Gastrocnemius medialis (tissue), 4 donors: ENCODE data around the gene AKNA. TPM values are rescaled to one million over a fixed set of nuclear protein-coding genes. Genes with fewer than 3 reads are reported as not detected.

ENCODE experiments used
- ATAC-seq, 2 donors: fragments of 150-250 bp; one replicate each; pipeline ENCODE4 v1.9.1; 2016
- DNase-seq, 2 donors: peaks; one replicate each; pipeline ENCODE4 v3.0.0-alpha.2; 2019
- H3K27ac ChIP-seq, 4 donors: fragments of 200-600 bp; sonication (generic); 1 replicate in 1 of 4; 2 replicates in 3 of 4; pipeline ENCODE4 v1.5.1; 2016 to 2018; ENCODE audit warnings: mild to moderate bottlenecking in 2 of 4, moderate library complexity in 1 of 4
- H3K27me3 ChIP-seq, 3 donors: fragments of 200-600 bp; sonication (generic) in 2 of 3; 1 replicate in 1 of 3; 2 replicates in 2 of 3; pipeline versions ENCODE4 v1.5.1 to v1.6.0; 2016 to 2019; ENCODE audit warnings: mild to moderate bottlenecking in 1 of 3, moderate library complexity in 1 of 3
- H3K36me3 ChIP-seq, 2 donors: fragments of 200-600 bp; sonication (generic) in 1 of 2; one replicate each; pipeline ENCODE4 v1.5.1; 2017 to 2018
- H3K4me1 ChIP-seq, 2 donors: fragments of 200-600 bp; sonication (generic) in 1 of 2; one replicate each; pipeline ENCODE4 v1.5.1; 2016 to 2017; ENCODE audit warnings: mild to moderate bottlenecking in 2 of 2
- H3K4me3 ChIP-seq, 4 donors: fragments of 200-600 bp; sonication (generic) in 3 of 4; 1 replicate in 1 of 4; 2 replicates in 3 of 4; pipeline ENCODE4 v1.5.1; 2016 to 2019; ENCODE audit warnings: mild to moderate bottlenecking in 2 of 4
- H3K9me3 ChIP-seq, 3 donors: fragments of 200-600 bp; sonication (generic) in 2 of 3; 1 replicate in 1 of 3; 2 replicates in 2 of 3; pipeline ENCODE4 v1.5.1; 2016 to 2019
- POLR2A ChIP-seq, 2 donors: fragments of 450-650 bp; IDR thresholded peaks; one replicate each; pipeline ENCODE4 v1.6.1; 2017; ENCODE audit warnings: antibody characterized with exemption in 2 of 2, mild to moderate bottlenecking in 2 of 2, moderate library complexity in 2 of 2
- in situ Hi-C, 4 donors: fragments of 200-750 bp; cut with MboI; loops; one replicate each; pipeline versions ENCODE4 v1.15.0 to v1.8.0; 2017; ENCODE audit warnings: low sequenced_read_pairs in 4 of 4
- intact Hi-C: fragments of 100-400 bp; cut with DNase I; formaldehyde crosslinking; loops from one replicate; pipeline ENCODE4 v1.15.1; 2023; ENCODE audit warnings: low total_unique reads
- total RNA-seq, 4 donors: library from RNA; depleted of rRNA; stranded (reverse); fragments of >200 nt; gene quantifications; one replicate each; pipeline versions ENCODE4 v1.1.0 to v1.2.3, GENCODE V29; 2016
- TF ChIP-seq, protein P1 (sequence below), 5 experiments: fragments of 450-650 bp in 3 of 5; fragments of 200-600 bp in 2 of 5; sonication (generic) in 2 of 5; IDR thresholded peaks in 4 of 5; conservative IDR thresholded peaks in 1 of 5; 1 replicate in 4 of 5; 2 replicates in 1 of 5; pipeline ENCODE4 v1.5.1; 2016 to 2019; ENCODE audit warnings: antibody characterized with exemption in 5 of 5, mild to moderate bottlenecking in 3 of 5, moderate library complexity in 3 of 5

The AKNA gene
- total RNA-seq, 4 donors from 2014 or later: 2.8 to 5.7 (median 3.8) TPM

DNA sequence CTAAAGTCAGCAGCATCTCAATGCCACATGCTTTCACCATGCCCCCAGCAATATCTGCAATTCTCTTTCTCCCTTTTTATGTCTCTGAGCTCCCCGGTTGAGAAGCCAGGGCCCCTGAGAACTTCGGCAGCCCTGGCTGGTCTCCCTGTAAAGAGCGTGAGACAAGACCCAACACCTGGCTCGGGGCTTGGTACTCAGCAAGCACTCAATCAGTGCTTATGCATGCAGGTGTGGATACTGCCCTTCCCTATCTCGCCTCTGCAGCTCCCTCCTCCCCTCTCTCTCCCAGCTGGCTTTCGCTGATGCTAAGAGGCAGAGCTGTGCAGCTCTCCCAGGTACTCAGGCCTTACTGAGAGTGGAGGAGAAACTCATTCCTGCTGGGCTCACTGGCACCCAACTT, 41.7 kb upstream of the AKNA start:
- no peak for TF ChIP-seq POLR2A (IDR thresholded peaks at IDR 0.05)
- TF ChIP-seq, protein P1, sequence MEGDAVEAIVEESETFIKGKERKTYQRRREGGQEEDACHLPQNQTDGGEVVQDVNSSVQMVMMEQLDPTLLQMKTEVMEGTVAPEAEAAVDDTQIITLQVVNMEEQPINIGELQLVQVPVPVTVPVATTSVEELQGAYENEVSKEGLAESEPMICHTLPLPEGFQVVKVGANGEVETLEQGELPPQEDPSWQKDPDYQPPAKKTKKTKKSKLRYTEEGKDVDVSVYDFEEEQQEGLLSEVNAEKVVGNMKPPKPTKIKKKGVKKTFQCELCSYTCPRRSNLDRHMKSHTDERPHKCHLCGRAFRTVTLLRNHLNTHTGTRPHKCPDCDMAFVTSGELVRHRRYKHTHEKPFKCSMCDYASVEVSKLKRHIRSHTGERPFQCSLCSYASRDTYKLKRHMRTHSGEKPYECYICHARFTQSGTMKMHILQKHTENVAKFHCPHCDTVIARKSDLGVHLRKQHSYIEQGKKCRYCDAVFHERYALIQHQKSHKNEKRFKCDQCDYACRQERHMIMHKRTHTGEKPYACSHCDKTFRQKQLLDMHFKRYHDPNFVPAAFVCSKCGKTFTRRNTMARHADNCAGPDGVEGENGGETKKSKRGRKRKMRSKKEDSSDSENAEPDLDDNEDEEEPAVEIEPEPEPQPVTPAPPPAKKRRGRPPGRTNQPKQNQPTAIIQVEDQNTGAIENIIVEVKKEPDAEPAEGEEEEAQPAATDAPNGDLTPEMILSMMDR (IDR thresholded peaks at IDR 0.05 in 4 of 5, conservative IDR thresholded peaks at IDR 0.05 in 1 of 5): no peak
- in situ Hi-C loops: no loop called here
- no peak for ATAC-seq
- H3K27ac ChIP-seq: no peak overlapping the region
- H3K9me3 ChIP-seq: no peaks in the 10 kb centered on the region
- intact Hi-C loops: no loop called here
- no peak for DNase-seq
- no peaks in the 10 kb centered on the region for H3K36me3 ChIP-seq
- H3K4me3 ChIP-seq: no peak overlapping the region
- no peaks in the 10 kb centered on the region for H3K4me1 ChIP-seq
- no peaks in the 10 kb centered on the region for H3K27me3 ChIP-seq

DNA sequence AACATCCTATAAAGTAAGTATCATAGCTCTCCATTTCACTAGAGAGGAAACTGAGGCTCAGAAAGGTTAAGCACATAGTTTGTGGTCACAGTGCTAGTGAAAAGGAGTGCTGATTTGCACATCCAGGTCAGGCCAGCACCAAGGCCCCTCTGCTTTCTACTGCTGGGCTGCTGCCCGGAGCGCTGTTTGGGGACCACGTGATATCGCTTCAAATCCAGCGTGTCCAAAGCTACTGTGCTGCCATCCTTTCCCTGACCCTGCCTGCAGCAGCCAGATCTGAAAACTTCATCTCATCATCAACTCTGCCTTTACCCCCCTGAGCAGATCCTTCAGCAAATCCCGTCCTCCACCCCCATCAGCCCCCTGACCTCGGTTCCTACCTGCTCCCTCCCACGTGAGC, 40.7 kb upstream of the AKNA start:
- no peak overlapping the region for H3K27ac ChIP-seq
- no peak overlapping the region for H3K4me3 ChIP-seq
- ATAC-seq (no peak), DNase-seq (no peak)
- H3K4me1 ChIP-seq: no peaks in the 10 kb centered on the region
- intact Hi-C loops: no loop called here
- H3K27me3 ChIP-seq: no peaks in the 10 kb centered on the region
- in situ Hi-C loops: no loop called here
- no peaks in the 10 kb centered on the region for H3K36me3 ChIP-seq
- no peaks in the 10 kb centered on the region for H3K9me3 ChIP-seq
- no peak for TF ChIP-seq POLR2A (IDR thresholded peaks at IDR 0.05)
- TF ChIP-seq, protein P1 (IDR thresholded peaks at IDR 0.05 in 4 of 5, conservative IDR thresholded peaks at IDR 0.05 in 1 of 5): no peak

DNA sequence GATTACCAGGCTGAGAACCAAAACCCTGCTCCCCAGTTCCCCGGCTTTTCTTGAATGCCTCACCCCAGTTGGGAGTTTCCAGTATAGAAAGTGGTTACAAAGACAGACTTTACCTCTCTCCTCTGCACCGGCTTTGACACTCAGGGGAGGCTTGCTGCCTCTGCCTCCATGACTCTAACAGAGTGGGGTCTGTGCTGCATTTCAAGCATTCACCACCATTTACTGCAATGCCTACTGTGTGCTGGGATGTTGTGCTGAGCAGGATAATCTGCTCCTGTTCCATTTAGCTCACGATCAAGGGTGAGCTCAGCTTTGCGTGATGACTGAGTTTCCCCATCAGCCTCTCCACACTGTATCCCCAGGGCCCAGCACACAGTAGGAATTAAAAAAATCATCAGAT, 39.9 kb upstream of the AKNA start:
- H3K4me3 ChIP-seq: no peak overlapping the region
- no peaks in the 10 kb centered on the region for H3K9me3 ChIP-seq
- TF ChIP-seq, protein P1 (IDR thresholded peaks at IDR 0.05 in 4 of 5, conservative IDR thresholded peaks at IDR 0.05 in 1 of 5): no peak
- TF ChIP-seq POLR2A (IDR thresholded peaks at IDR 0.05): no peak
- no peak overlapping the region for H3K27ac ChIP-seq
- DNase-seq (no peak), ATAC-seq (no peak)
- intact Hi-C loops: no loop called here
- H3K4me1 ChIP-seq: no peaks in the 10 kb centered on the region
- in situ Hi-C loops: no loop called here
- H3K27me3 ChIP-seq: no peaks in the 10 kb centered on the region
- no peaks in the 10 kb centered on the region for H3K36me3 ChIP-seq

DNA sequence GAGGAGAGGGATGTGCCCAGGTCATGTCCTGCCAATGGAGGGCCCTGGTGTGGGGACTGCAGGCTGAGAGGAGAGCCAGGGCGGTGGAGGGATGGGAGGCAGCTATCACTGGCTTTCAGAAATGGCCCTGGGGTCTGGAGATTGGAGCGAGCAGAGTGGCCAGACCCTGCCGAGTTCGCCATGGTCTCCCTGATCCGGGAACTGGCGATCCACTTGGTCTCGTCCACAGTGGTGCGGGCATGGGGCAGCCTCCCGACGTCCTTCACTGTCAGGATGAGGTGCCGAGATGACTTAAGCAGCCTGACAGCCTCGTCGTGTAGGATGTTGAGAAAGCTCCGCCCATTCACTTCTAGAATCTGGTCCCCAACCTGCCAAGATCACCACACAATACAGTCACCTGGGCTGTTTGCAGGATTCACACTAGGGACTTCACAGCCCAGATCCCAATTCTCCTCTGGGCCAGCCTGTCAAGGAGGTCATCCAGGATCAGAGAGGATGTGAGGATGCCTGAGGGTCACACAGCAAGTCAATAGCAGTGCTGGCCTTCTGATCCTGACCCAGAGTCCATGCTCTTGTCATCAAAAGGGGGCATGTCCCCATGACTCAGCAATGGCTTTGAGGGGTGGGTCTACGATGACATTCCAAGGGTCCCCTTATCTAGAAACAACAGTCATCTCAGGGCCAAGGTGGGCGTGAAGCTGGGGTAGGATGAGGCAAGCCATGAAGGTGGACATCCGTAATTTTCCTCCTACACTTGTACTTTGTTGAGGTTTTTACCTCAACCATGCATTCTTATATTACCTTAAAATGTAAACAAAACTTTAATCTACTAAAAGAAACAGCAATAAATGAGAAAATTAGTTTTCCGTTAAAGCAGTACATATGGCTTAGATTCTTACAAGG, 38.5 kb upstream of the AKNA start:
- intact Hi-C loops (no loop called here), in situ Hi-C loops (no loop called here)
- no peaks in the 10 kb centered on the region for H3K4me1 ChIP-seq
- TF ChIP-seq, protein P1 (IDR thresholded peaks at IDR 0.05 in 4 of 5, conservative IDR thresholded peaks at IDR 0.05 in 1 of 5): no peak
- TF ChIP-seq POLR2A (IDR thresholded peaks at IDR 0.05): no peak
- H3K4me3 ChIP-seq: no peak overlapping the region
- H3K36me3 ChIP-seq: no peaks in the 10 kb centered on the region
- H3K27me3 ChIP-seq: no peaks in the 10 kb centered on the region
- no peak overlapping the region for H3K27ac ChIP-seq
- H3K9me3 ChIP-seq: no peaks in the 10 kb centered on the region
- ATAC-seq (no peak), DNase-seq (no peak)
